Measurements from ENCODE around the gene EIF4H. TPM values are rescaled to one million over a fixed set of nuclear protein-coding genes. Genes with fewer than 3 reads are reported as not detected.

Gene EIF4H
- polyA plus RNA-seq, 3 donors: 286 to 298 (median 287) TPM

Other genes starting within 250 kb of the EIF4H start
- gene ELN, start 146.2 kb upstream of the EIF4H start, polyA plus RNA-seq (ENCODE audit: insufficient read length in 3 of 3): 100 to 1,000 TPM in 1 of 3 donors, 10 to 100 TPM in 2; 63.4 to 109 (median 66.8) TPM
- gene LIMK1, start 90.6 kb upstream of the EIF4H start, polyA plus RNA-seq (ENCODE audit: insufficient read length in 3 of 3): 10 to 100 TPM; 21.3 to 27.6 (median 26.8) TPM
- 1 to 10 TPM; 3.7 to 4.1 (median 3.7) TPM for gene LAT2, start 35.6 kb downstream of the EIF4H start, polyA plus RNA-seq (ENCODE audit: insufficient read length in 3 of 3)
- 10 to 100 TPM; 34.8 to 37.8 (median 36.6) TPM for gene RFC2, start 80.0 kb downstream of the EIF4H start, polyA plus RNA-seq (ENCODE audit: insufficient read length in 3 of 3)
- 10 to 100 TPM; 24.0 to 31.2 (median 29.8) TPM for gene CLIP2, start 115.1 kb downstream of the EIF4H start, polyA plus RNA-seq (ENCODE audit: insufficient read length in 3 of 3)